MCF 10A (cell line): ENCODE results near the gene EPHB1. TPM values are rescaled to one million over a fixed set of nuclear protein-coding genes. Genes with fewer than 3 reads are reported as not detected.

Experiments
- BruUV-seq: library from RNA; stranded (reverse); fragments of 400-500 nt; replicated peaks from 2 replicates; lab custom pipeline; 2021; lab: Mats Ljungman, UMichigan
- CTCF ChIA-PET: fragments of 300-600 bp; sonication (Branson Sonifier 250); formaldehyde crosslinking; extraction: SDS; loops from one replicate; lab custom pipeline; 2021; ENCODE audit warnings: antibody characterized with exemption, inconsistent platforms; lab: Yijun Ruan, JAX
- POLR2A ChIA-PET: fragments of 300-600, 350-650 bp; sonication (Branson Sonifier 250); formaldehyde crosslinking; extraction: SDS; loops from one replicate; lab custom pipeline; 2020; ENCODE audit warnings: antibody characterized with exemption, inconsistent platforms; lab: Yijun Ruan, JAX
- DNase-seq: peaks from one replicate; pipeline ENCODE4 v3.0.0-alpha.2; 2018; ENCODE audit not compliant: unreplicated experiment
- H3K27ac Mint-ChIP-seq: one replicate; pipeline ENCODE4 v1.8.0; 2022; ENCODE audit warnings: mild to moderate bottlenecking, low read depth, mixed read lengths; ENCODE audit not compliant: unreplicated experiment
- H3K27me3 Mint-ChIP-seq: one replicate; pipeline ENCODE4 v1.8.0; 2022; ENCODE audit warnings: mixed read lengths; ENCODE audit not compliant: insufficient read depth, unreplicated experiment
- H3K36me3 Mint-ChIP-seq: one replicate; pipeline ENCODE4 v1.8.0; 2022; ENCODE audit warnings: mild to moderate bottlenecking, moderate library complexity, mixed read lengths; ENCODE audit not compliant: insufficient read depth, unreplicated experiment
- H3K4me1 Mint-ChIP-seq: one replicate; pipeline ENCODE4 v1.8.0; 2022; ENCODE audit warnings: mixed read lengths; ENCODE audit not compliant: insufficient read depth, unreplicated experiment
- H3K4me3 Mint-ChIP-seq: one replicate; pipeline ENCODE4 v1.8.0; 2022; ENCODE audit warnings: mild to moderate bottlenecking, moderate library complexity, mixed read lengths; ENCODE audit not compliant: unreplicated experiment
- H3K9me3 Mint-ChIP-seq: one replicate; pipeline ENCODE4 v1.8.0; 2022; ENCODE audit warnings: mixed read lengths; ENCODE audit not compliant: unreplicated experiment
- CTCF ChIP-seq: fragments of 200-600 bp; IDR thresholded peaks from one replicate; pipeline ENCODE4 v1.8.0; 2022; ENCODE audit warnings: antibody characterized with exemption, mild to moderate bottlenecking; ENCODE audit not compliant: unreplicated experiment
- intact Hi-C: fragments of 100-400 bp; cut with micrococcal nuclease; formaldehyde crosslinking; loops from 2 replicates; pipeline ENCODE4 v1.14.1; 2022
- total RNA-seq: library from RNA; stranded (reverse); gene quantifications from 2 replicates; pipeline ENCODE4 v1.2.3, GENCODE V29; 2022

Gene EPHB1
- total RNA-seq, 1 experiment from 2014 or later = not detected

DNA sequence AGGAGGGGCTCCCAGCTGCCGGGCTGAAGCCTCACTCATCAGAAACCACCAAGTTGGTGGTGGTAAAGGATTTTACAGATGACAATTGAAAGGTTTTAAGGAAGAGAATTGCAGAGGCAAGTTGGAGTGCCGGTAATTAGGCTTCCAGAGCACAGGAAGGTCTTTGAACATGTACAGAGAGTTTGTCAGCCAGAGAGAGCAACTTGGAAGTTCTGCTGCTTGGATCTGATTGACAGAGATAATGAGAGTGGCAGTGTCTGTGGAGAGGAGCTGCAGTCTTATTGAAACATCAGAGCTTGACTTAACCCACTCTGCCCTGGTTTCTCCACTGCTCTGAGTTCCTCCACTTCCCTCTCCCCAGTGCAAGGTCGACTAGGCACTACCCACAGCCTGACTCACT is 448.6 kb downstream of the EPHB1 start:
- H3K4me1 Mint-ChIP-seq = no peaks in the 10 kb centered on the region
- CTCF ChIA-PET = interaction anchor here (1.3 kb wide), 1 partner anchor 13 kb away, joined by 3 read pairs; no protein-coding TSS in a partner anchor
- H3K27me3 Mint-ChIP-seq = no peaks in the 10 kb centered on the region
- peaks cover 6% of the 10 kb centered on the region for H3K36me3 Mint-ChIP-seq
- H3K9me3 Mint-ChIP-seq = peaks cover 23% of the 10 kb centered on the region
- intact Hi-C loops = no loop called here
- no peak overlapping the region for H3K27ac Mint-ChIP-seq
- no peak for DNase-seq
- no peak for TF ChIP-seq CTCF
- BruUV-seq = no TSS peak
- H3K4me3 Mint-ChIP-seq = no peak overlapping the region
- POLR2A ChIA-PET = no interaction called here

GRCh38 chr3:135246027-135246426 is 451.0 kb downstream of the EPHB1 start:
- ChIA-PET CTCF (interaction anchor here (0.8 kb wide), 1 partner anchor 37 kb away, joined by 3 read pairs; no protein-coding TSS in a partner anchor), POLR2A (no interaction called here)
- no peak for DNase-seq
- peaks cover 19% of the 10 kb centered on the region for H3K9me3 Mint-ChIP-seq
- no peak overlapping the region for H3K4me3 Mint-ChIP-seq
- intact Hi-C loops = no loop called here
- H3K27ac Mint-ChIP-seq = no peak overlapping the region
- TF ChIP-seq CTCF = no peak
- H3K27me3 Mint-ChIP-seq = no peaks in the 10 kb centered on the region
- H3K4me1 Mint-ChIP-seq = no peaks in the 10 kb centered on the region
- peaks cover 6% of the 10 kb centered on the region for H3K36me3 Mint-ChIP-seq
- BruUV-seq = no TSS peak

- DNase-seq = no peak
- Mint-ChIP-seq H3K36me3 (peaks cover 6% of the 10 kb centered on the region), H3K4me3 (no peak overlapping the region), H3K4me1 (no peaks in the 10 kb centered on the region), H3K27me3 (no peaks in the 10 kb centered on the region), H3K9me3 (peaks cover 19% of the 10 kb centered on the region), H3K27ac (no peak overlapping the region)
- intact Hi-C loops = no loop called here
- CTCF ChIA-PET = no interaction called here
- TF ChIP-seq CTCF = no peak
- no TSS peak for BruUV-seq
- POLR2A ChIA-PET = no interaction called here
Measured at GRCh38 chr3:135248213-135248612, 453.2 kb downstream of the EPHB1 start.

DNA sequence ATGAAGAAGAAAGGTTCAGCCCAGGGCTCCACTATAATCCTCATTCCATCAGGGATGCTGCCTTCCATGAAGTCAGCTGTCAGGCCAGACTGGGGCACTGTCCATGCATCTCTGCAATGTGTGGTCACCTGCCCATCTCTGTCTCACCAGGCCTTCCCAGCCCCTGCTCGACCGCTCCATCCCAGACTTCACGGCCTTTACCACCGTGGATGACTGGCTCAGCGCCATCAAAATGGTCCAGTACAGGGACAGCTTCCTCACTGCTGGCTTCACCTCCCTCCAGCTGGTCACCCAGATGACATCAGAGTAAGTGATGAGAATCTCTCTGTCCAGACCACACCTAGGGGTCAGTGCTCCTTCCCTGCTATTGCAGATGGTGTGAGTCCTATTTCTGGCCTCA is 454.1 kb downstream of the EPHB1 start:
- intact Hi-C loops = no loop called here
- Mint-ChIP-seq H3K9me3 (peaks cover 19% of the 10 kb centered on the region), H3K4me3 (no peak overlapping the region), H3K27me3 (no peaks in the 10 kb centered on the region), H3K4me1 (no peaks in the 10 kb centered on the region), H3K36me3 (peaks cover 6% of the 10 kb centered on the region), H3K27ac (no peak overlapping the region)
- ChIA-PET CTCF (interaction anchor here (0.6 kb wide), 1 partner anchor 400 kb away, joined by 3 read pairs; no protein-coding TSS in a partner anchor), POLR2A (no interaction called here)
- no TSS peak for BruUV-seq
- no peak for DNase-seq
- TF ChIP-seq CTCF = no peak
